Renal cortex interstitium (tissue), 15 donors: ENCODE data around the gene ZNF574. TPM values are rescaled to one million over a fixed set of nuclear protein-coding genes. Genes with fewer than 3 reads are reported as not detected.
A peak's percentile ranks its signal among the peaks of the same experiment; 100 is the strongest.
"Not testable (repeated sequence)": the region's sequence is repeated elsewhere in the genome, so short reads cannot be mapped to it uniquely, and the experiment has no call there.

Experiments used
- DNase-seq, 11 donors: peaks; one replicate each; pipeline ENCODE4 v3.0.0-alpha.2; 2013; ENCODE audit warnings: low read depth in 9 of 11, low spot score in 4 of 11; ENCODE audit errors: extremely low read depth in 1 of 11
- long read RNA-seq, 16 experiments: transcript quantifications; one replicate each; lab custom pipeline, GENCODE V29; 2026
- polyA plus RNA-seq, 3 donors: library from polyadenylated mRNA; unstranded; fragments of 120-200 nt; gene quantifications; one replicate each; pipeline ENCODE4 v1.2.1, GENCODE V29; 2013; ENCODE audit not compliant: insufficient read length in 3 of 3

Gene ZNF574, protein sequence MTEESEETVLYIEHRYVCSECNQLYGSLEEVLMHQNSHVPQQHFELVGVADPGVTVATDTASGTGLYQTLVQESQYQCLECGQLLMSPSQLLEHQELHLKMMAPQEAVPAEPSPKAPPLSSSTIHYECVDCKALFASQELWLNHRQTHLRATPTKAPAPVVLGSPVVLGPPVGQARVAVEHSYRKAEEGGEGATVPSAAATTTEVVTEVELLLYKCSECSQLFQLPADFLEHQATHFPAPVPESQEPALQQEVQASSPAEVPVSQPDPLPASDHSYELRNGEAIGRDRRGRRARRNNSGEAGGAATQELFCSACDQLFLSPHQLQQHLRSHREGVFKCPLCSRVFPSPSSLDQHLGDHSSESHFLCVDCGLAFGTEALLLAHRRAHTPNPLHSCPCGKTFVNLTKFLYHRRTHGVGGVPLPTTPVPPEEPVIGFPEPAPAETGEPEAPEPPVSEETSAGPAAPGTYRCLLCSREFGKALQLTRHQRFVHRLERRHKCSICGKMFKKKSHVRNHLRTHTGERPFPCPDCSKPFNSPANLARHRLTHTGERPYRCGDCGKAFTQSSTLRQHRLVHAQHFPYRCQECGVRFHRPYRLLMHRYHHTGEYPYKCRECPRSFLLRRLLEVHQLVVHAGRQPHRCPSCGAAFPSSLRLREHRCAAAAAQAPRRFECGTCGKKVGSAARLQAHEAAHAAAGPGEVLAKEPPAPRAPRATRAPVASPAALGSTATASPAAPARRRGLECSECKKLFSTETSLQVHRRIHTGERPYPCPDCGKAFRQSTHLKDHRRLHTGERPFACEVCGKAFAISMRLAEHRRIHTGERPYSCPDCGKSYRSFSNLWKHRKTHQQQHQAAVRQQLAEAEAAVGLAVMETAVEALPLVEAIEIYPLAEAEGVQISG
- polyA plus RNA-seq, result 10 to 100 TPM; 11.2 to 18.4 (median 15.4) TPM
- long read RNA-seq, donor 1, transcript ZNF574-202 (2 exons, 2,940 nt), result major isoform, 13 of 13 reads
- long read RNA-seq, donor 1, partial matches to known transcripts, result 0 of 13 reads
- long read RNA-seq, donor 1, other reads (novel, unspliced or antisense), result 0 of 13 reads
- long read RNA-seq, donor 2, transcript ZNF574-202 (2 exons, 2,940 nt), result major isoform, 11 of 11 reads
- long read RNA-seq, donor 2, partial matches to known transcripts, result 0 of 11 reads
- long read RNA-seq, donor 2, other reads (novel, unspliced or antisense), result 0 of 11 reads
- long read RNA-seq, donor 3, transcript ZNF574-202 (2 exons, 2,940 nt), result major isoform, 13 of 22 reads
- long read RNA-seq, donor 3, partial matches to known transcripts, result 9 of 22 reads
- long read RNA-seq, donor 3, other reads (novel, unspliced or antisense), result 0 of 22 reads
- long read RNA-seq, donor 4, transcript ZNF574-202 (2 exons, 2,940 nt), result major isoform, 13 of 13 reads
- long read RNA-seq, donor 4, partial matches to known transcripts, result 0 of 13 reads
- long read RNA-seq, donor 4, other reads (novel, unspliced or antisense), result 0 of 13 reads
- long read RNA-seq, donor 5, transcript ZNF574-202 (2 exons, 2,940 nt), result major isoform, 16 of 16 reads
- long read RNA-seq, donor 5, partial matches to known transcripts, result 0 of 16 reads
- long read RNA-seq, donor 5, other reads (novel, unspliced or antisense), result 0 of 16 reads
- long read RNA-seq, donor 6, transcript ZNF574-202 (2 exons, 2,940 nt), result major isoform, 14 of 29 reads
- long read RNA-seq, donor 6, partial matches to known transcripts, result 15 of 29 reads
- long read RNA-seq, donor 6, other reads (novel, unspliced or antisense), result 0 of 29 reads
- long read RNA-seq, donor 7, transcript ZNF574-202 (2 exons, 2,940 nt), result major isoform, 13 of 27 reads
- long read RNA-seq, donor 7, partial matches to known transcripts, result 14 of 27 reads
- long read RNA-seq, donor 7, other reads (novel, unspliced or antisense), result 0 of 27 reads
- long read RNA-seq, donor 8, transcript ZNF574-202 (2 exons, 2,940 nt), result major isoform, 13 of 32 reads
- long read RNA-seq, donor 8, partial matches to known transcripts, result 19 of 32 reads
- long read RNA-seq, donor 8, other reads (novel, unspliced or antisense), result 0 of 32 reads
- long read RNA-seq, donor 9, transcript ZNF574-202 (2 exons, 2,940 nt), result major isoform, 10 of 21 reads
- long read RNA-seq, donor 9, partial matches to known transcripts, result 11 of 21 reads
- long read RNA-seq, donor 9, other reads (novel, unspliced or antisense), result 0 of 21 reads
- long read RNA-seq, donor 10, transcript ZNF574-202 (2 exons, 2,940 nt), result major isoform, 10 of 10 reads
- long read RNA-seq, donor 10, partial matches to known transcripts, result 0 of 10 reads
- long read RNA-seq, donor 10, other reads (novel, unspliced or antisense), result 0 of 10 reads
- long read RNA-seq, donor 11, transcript ZNF574-202 (2 exons, 2,940 nt), result major isoform, 15 of 15 reads
- long read RNA-seq, donor 11, partial matches to known transcripts, result 0 of 15 reads
- long read RNA-seq, donor 11, other reads (novel, unspliced or antisense), result 0 of 15 reads
- long read RNA-seq, donor 12, partial matches to known transcripts, result 0 of 4 reads
- long read RNA-seq, donor 12, other reads (novel, unspliced or antisense), result 0 of 4 reads
- long read RNA-seq, donor 13, transcript ZNF574-202 (2 exons, 2,940 nt), result major isoform, 26 of 86 reads
- long read RNA-seq, donor 13, partial matches to known transcripts, result 60 of 86 reads
- long read RNA-seq, donor 13, other reads (novel, unspliced or antisense), result 0 of 86 reads
- long read RNA-seq, donor 14, transcript ZNF574-202 (2 exons, 2,940 nt), result major isoform, 8 of 8 reads
- long read RNA-seq, donor 14, partial matches to known transcripts, result 0 of 8 reads
- long read RNA-seq, donor 14, other reads (novel, unspliced or antisense), result 0 of 8 reads
- long read RNA-seq, donor 15, transcript ZNF574-202 (2 exons, 2,940 nt), result major isoform, 5 of 5 reads
- long read RNA-seq, donor 15, partial matches to known transcripts, result 0 of 5 reads
- long read RNA-seq, donor 15, other reads (novel, unspliced or antisense), result 0 of 5 reads
- long read RNA-seq, donor 16, transcript ZNF574-202 (2 exons, 2,940 nt), result major isoform, 51 of 94 reads
- long read RNA-seq, donor 16, partial matches to known transcripts, result 43 of 94 reads
- long read RNA-seq, donor 16, other reads (novel, unspliced or antisense), result 0 of 94 reads

DNA sequence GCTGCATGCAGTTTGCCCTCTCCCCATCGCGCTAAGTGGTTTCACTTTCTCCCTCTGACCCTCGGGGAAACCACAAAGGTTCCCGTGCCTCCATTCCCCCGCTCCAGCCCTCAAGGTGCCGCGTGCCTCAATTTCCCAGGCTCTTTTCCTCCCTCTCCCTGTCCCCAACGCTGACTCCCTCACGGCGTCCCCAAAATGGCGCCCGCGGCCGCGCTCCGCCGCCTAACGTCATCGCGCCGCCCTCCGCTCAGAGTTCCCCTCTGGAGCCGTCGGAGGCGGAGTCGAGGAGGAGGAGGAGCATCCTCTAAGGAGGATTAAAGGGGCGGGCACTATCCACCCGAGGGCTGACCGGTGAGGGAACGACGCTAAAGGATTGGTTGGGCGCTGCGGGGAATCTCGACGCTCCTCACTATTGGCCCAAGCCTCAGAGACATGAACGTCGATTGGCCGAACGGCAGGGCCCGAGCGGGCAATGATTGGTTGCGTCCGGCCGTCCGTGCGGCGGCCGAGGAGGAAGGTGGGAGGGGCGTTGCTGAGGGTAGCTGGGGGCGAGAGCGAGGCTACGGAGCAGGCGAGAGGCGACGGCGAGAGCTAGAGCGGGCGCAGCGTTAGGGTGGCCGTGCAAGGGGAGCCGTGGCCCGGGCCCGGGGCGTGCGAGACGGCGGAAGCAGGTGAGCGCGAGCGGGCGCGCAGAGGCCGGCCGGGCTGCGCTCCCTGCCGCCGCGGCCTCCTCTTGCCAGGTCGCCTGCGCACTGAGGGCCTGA is at the start of gene ZNF574:
Gene ZNF574 (plus strand): TSS at position 551 of the 764 bp plus-strand sequence. CDS start 2,441 bp downstream, outside the sequence.
- peak; percentile 96 to 100 (median 99) for DNase-seq

DNA sequence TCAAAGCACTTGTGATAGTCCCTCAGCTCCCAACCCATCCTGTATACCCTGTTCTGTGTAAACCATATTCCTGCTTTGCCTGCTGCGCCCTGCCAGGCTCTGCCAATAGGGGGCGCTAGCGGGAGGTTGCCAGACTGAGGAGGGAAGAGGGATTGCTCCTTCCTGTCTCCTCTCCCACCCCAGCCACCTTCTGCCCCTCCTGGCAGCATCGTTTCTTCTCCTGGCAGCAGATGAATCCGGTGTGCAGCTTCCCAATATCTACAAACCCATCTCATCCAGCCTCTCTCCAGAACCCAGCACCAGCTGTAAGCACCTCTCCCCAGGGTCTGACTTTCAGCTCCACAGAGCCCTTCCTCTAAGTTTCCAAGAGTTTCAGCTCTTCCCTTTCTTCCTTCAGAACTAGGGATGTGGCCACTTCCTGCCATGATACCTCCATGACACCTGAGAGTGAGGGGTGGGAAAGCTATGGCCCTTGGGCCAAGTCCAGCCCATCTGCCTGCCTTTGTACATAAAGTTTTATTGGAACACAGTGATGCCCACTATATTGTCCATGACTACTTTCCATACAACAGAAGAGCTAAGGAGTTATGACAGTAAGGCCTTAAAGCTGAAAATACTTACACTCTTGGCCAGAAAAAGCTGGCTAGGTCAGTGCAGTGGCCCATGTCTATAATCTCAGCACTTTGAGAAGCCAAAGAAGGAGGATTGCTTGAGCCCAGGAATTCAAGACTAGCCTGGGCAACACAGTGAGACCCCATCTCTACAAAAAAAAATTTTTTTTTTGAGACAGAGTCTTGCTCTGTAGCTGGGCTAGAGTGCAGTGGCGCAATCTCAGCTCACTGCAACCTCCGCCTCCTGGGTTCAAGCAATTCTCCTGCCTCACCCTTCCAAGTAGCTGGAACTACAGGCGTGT is 47.4 kb upstream of the ZNF574 start:
- DNase-seq, result no peak

DNA sequence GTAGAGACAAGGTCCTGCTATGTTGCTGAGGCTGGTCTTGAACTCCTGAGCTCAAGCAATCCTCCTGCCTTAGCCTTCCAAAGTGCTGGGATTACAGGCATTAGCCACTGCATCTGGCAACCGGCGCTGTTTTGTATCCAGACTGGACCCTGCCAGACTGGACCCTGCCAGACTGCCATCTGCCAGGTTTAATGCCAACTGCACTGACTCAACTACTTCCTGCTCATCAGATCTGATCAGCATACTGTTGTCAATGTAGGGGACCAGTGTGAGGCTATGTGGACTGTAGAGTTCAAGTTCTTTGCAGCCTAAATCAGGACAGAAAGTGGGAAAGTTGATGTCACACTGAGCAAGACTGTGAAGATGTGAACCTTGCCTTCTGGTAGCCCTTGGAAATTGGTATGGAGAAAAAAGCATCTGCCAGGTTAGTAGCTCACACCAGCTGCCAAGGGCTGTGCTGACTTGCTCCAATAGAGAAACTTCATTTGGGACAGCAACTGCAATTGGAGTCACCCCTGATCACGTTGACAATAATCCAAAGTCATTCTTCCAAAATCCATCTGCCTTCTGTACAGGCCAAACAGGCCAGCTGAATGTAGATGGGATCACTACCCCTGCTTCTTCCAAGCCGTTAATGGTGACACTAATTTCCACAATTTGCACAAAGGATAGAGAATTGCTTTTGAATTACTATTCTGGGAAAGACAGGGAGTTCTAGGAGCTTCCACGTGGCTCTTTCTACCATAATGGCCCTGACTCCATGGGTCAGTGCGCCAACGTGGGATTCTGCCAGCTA is 45.1 kb upstream of the ZNF574 start:
- no peak for DNase-seq

DNA sequence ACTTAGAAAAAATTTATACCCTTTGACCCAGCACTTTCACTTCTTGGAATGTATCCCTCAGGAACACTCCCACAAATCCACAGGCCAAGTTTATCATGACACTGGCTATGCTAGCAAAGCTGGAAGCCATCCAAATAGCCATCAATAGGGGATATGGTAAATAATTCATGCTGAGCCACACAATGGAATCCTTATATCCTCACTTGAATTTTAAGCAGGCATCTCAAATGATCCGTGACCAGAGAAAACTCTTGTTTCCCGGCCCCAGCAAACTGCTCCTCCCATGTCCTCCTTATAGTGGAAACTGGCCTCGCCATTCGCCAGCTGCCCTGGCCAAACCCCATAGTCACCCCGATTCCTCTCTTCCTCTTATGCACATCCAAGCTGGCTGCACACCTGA is 43.5 kb upstream of the ZNF574 start:
- peak in 9 of 11 donors; percentile 10 to 62 (median 17) for DNase-seq

DNA sequence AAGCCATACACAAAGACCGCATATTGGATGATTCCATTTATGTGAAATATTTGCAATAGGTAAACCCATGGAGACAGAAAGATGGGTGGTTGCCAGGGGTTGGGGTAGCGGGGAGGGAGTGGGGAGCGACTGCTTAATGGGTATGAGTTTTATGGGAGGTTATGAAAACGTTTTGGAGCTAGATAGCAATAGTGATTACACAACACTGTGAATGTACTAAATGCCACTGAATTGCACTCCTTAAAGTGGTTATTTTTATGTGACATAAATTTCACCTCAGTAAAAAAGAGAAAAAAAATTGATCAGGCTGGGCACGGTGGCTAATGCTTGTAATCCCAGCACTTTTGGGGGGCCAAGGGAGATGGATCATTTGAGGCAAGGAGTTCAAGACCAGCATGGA is 42.6 kb upstream of the ZNF574 start:
- no peak for DNase-seq

DNA sequence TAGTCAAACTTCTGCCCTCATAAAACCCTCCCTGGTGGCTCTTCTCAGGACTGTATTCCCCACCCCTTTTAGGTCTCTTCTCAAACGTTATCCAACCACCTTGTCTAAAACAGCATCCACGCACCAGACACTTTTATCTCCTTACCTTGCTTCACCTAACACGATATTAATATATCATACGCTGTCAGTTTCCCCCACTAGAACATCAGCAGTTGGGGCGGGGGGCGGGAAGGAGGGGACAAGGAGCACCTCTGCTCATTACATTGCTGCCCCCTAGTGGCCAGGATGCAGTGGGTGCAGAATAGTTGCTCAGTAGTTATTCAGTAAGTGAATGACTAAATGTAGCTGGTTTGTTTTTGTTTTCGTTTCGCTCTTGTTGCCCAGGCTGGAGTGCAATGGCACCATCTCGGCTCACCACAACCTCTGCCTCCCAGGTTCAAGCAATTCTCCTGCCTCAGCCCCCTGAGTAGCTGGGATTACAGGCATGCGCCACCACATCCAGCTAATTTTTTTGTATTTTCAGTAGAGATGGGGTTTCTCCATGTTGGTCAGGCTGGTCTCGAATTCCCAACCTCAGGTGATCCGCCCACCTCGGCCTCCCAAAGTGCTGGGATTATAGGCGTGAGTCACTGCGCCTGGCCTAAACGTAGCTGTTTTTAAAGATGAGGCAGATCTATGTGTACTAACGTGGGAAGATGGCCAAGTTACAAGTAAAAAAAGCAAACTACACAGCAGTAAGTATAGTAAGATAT is 41.1 kb upstream of the ZNF574 start:
- DNase-seq, result peak in 9 of 11 donors; percentile 13 to 47 (median 39)

DNA sequence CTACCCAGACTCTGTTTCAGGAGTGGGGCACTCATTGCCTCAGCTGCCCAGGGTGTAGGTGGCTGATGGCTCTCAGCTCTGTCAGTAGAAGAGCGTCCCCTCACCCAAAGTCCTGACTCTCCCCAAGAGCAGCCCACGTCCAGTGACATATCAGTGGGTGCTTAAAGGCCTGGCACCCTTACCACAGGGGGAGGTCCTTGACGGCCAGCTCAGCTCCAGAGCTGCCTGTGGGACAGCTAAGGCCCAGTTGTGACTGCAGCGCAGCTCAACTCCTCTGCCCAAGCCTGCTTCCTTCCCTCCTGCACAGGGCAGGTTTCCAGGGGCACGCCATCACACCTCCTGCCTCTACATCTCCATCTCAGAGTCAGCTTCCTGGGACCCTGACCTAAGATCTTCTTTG is 38.3 kb upstream of the ZNF574 start:
- DNase-seq, result no peak

DNA sequence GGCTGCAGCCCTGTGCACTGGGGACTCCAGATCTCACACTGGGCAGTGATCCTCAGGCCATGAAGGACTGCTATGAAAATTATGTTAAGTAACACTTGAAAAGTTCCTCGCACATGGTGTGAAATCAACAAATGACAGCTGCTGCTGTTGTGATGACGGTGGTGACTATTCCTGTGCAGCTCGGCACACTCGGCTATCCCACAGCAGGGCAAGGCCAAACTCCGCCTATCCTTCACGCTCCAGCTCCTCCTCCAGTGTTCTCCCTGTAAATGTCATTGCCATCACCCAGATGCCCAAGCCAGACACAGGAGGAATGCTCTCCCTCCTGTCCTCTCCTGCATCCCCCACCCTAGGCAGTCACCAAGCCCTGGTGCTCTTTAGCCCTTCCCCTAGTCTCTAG is 37.3 kb upstream of the ZNF574 start:
- no peak for DNase-seq

DNA sequence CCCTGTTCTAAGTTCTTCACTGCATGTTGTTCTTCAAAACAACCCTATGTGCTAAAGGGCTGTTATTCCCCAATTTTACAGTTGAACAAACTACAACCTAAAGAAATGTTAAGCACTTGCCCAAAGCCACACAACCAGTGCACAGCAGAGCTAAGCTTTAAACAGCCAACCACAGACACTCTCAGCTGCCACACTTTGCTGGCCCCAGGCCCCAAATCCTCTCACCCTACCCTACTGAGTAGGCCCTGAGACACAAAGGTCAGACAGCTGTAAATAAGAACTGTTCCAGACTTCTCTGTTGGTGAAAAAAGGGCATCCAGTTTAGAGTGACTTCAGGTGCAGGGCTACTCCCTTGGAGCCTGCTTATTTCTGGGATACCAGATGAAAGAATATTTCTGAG is 35.9 kb upstream of the ZNF574 start:
- DNase-seq, result no peak

DNA sequence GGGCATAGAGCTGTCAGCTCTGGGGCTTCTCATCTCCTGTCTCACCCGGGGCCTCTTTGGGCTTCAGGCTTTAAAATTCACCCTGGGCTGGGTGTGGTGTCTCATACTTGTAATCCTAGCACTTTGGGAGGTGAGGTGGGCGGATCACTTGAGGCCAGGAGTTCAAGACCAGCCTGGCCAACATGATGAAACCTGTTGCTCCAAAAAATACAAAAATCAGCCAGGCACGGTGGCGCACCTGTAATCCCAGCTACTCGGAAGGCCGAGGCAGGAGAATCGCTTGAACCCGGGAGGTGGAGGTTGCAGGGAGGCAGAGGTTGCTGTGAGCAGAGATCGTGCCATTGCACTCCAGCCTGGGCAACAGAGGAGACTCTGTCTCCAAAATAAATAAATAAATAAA is 35.5 kb upstream of the ZNF574 start:
- not testable (repeated sequence) for DNase-seq

DNA sequence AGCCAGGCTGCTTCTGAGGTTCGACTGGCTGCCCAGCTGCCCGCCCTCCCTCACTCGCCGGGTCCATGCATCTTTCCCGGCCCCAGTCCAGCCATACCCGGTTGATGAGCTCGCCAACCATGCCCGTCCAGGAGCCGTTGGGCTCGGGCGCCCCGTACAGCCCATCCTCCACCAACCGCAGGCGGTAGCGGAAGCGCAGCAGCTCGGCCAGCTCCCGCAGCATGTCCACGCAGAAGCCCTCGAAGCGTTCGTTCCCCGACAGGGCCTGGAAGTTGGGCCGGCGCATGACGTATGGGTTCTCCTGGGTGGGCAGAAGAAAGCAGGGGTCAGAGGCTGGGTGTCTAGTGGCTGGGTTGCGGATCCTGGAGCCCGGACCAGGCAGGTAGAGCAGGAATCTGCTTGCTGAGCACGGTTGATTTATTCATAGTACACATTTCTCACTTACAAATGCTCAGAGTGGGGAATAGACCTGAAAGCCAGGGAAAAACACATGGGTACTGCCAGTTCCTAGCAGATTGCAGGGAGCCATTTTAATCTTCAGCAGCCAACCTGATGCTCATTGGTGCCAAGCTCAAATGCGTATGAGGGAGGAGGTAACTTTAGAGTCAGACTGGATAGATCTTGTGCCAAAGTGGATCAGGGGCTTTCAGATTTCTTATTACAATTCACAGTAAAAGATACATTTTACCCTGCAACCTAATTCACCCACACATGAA is 33.4 kb upstream of the ZNF574 start:
- no peak for DNase-seq

DNA sequence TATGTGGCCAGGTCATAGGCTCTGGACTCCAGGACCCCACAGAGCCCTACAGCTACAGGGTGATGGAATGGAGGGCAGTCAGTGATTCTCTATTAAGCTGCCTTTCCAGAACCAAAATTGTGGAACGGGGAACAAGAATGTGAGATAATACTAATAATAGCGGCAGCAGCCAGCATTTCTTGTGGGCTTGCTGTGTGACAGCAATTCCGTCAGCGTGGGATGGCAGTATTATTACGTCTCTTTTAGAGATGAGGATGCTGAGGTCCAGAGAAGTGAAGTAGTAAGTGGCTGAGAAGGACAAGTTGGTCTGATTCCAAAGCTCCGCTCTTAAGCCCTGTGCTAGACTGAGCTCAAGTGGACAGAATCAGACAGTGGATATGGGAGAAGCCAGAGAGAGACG is 30.4 kb upstream of the ZNF574 start:
- DNase-seq, result no peak
